Fibroblast of upper back skin (primary cell): Measurements from ENCODE around the gene MAPK4.
"Not testable (repeated sequence)": the region's sequence is repeated elsewhere in the genome, so short reads cannot be mapped to it uniquely, and the experiment has no call there.

ENCODE experiments used
- DNase-seq: peaks from one replicate; pipeline ENCODE4 v3.0.0-alpha.2; 2013

The MAPK4 gene

DNA sequence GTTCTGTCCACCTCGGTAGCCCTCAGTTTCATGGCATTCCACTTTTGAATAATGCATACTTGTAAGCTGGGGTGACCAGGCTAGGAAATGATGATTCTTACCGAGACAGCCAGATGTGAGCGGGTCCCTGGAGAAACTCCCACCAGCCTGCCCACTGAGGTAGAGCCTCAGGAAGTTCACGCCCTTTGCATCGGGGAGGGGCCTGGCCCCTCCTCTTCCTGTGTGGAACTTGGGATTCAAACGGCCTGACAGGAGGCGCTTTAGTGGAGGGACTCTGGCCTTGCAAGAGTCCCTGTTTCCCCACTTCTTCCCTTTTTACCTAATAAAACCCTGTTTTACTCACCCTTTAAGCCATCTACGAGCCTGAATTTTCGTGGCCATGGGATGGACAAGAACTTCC is 215.3 kb downstream of the MAPK4 start:
- no peak for DNase-seq

DNA sequence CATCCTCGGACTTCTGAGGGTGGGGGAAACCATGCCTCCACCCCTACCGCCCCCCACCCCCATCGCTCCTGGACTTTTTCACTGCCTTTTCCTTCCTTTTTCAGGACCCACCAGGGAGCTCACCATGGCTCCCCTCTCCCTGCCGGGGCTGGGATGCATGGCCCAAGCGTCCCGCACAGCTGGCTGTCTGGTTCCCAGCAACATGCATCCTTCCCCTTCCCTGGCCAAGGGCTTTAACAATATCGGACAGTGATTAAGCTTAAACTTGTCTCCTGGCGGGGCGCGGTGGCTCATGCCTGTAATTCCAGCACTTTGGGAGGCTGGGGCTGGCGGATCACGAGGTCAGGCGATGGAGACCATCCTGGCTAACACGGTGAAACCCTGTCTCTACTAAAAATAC is 215.8 kb downstream of the MAPK4 start:
- no peak for DNase-seq

DNA sequence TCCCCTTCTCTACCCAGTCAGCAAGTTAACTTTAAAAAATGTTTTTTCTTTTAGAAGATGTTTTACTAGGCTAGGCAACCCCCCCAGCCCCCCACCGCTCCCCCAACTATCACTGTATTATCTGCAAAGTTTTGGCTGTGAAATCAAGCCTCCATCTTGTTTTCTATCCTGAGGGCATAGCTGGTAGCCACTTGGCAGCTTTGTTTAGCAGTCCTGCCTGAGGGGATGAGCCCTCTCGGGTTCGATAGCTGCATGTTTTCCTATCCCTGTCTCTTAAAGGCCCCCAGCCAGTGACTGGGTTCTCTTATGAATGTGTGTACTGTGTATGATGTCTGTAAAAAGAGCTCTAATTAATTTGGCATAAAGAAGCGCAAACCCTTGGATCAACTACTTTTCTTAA is 216.5 kb downstream of the MAPK4 start:
- DNase-seq: no peak

DNA sequence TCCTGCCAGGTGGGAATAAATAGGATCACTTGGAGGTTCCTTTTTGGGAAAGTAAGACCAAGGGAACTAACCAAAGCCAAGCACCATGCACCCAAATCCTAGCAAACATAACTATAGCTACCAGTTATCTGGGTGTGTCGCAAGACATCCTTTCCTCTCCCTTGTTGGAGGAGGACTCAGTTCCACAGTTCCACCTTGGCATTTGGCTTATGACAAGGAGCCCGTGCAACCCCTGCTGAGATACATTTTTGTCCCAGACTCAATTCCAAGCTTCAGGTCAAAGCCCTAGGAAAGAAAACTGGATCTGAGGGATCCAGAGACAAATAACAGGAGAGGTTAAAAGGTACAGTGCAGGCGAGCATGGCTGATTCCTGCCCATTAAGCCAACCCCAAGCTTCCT is 219.1 kb downstream of the MAPK4 start:
- not testable (repeated sequence) for DNase-seq
